GDM1 (cell line): ENCODE data around the gene PTK7.

ENCODE experiments used
- DNase-seq: peaks from one replicate; lab custom pipeline; 2025; lab: John Stamatoyannopoulos, UW

PTK7 gene

GRCh38 chr6:43180985-43181384, 104.9 kb downstream of the PTK7 start:
- no peak for DNase-seq

- DNase-seq: no peak
Measured at GRCh38 chr6:43181621-43181941, 105.5 kb downstream of the PTK7 start.

GRCh38 chr6:43181942-43182860, 106.1 kb downstream of the PTK7 start, which contains the start of gene CUL9:
CUL9 (plus strand) TSS chr6:43182196; CDS start chr6:43184311, 2,115 bp downstream.
- DNase-seq: peak; percentile 81

GRCh38 chr6:43183441-43183840, 107.3 kb downstream of the PTK7 start:
- no peak for DNase-seq

- no peak for DNase-seq
Measured at GRCh38 chr6:43184268-43184985, 108.3 kb downstream of the PTK7 start.

GRCh38 chr6:43185391-43185985, 109.4 kb downstream of the PTK7 start:
- no peak for DNase-seq

GRCh38 chr6:43186019-43186418, 109.9 kb downstream of the PTK7 start:
- DNase-seq: no peak

GRCh38 chr6:43186706-43187105, 110.6 kb downstream of the PTK7 start:
- DNase-seq: no peak

- DNase-seq: no peak
Measured at GRCh38 chr6:43187821-43188220, 111.7 kb downstream of the PTK7 start.

- DNase-seq: no peak
Measured at GRCh38 chr6:43188426-43188825, 112.3 kb downstream of the PTK7 start.

GRCh38 chr6:43189776-43190304, 113.7 kb downstream of the PTK7 start:
- no peak for DNase-seq

GRCh38 chr6:43192911-43193310, 116.8 kb downstream of the PTK7 start:
- DNase-seq: no peak

GRCh38 chr6:43193929-43194328, 117.8 kb downstream of the PTK7 start:
- no peak for DNase-seq

GRCh38 chr6:43196337-43196736, 120.2 kb downstream of the PTK7 start:
- no peak for DNase-seq

- DNase-seq: no peak
Measured at GRCh38 chr6:43199912-43200311, 123.8 kb downstream of the PTK7 start.

- no peak for DNase-seq
Measured at GRCh38 chr6:43200541-43200940, 124.4 kb downstream of the PTK7 start.

GRCh38 chr6:43202451-43202850, 126.3 kb downstream of the PTK7 start:
- no peak for DNase-seq

- no peak for DNase-seq
Measured at GRCh38 chr6:43203029-43203717, 127.1 kb downstream of the PTK7 start.

- DNase-seq: no peak
Measured at GRCh38 chr6:43203718-43204095, 127.6 kb downstream of the PTK7 start.

GRCh38 chr6:43204271-43205105, 128.4 kb downstream of the PTK7 start:
- DNase-seq: no peak

GRCh38 chr6:43205849-43206248, 129.7 kb downstream of the PTK7 start:
- DNase-seq: no peak
